GM12878 (cell line): ENCODE data around the gene LRRC26. TPM values are rescaled to one million over a fixed set of nuclear protein-coding genes. Genes with fewer than 3 reads are reported as not detected.

Experiments used
- ATAC-seq: fragments of 200-7000 bp; cut with Tn5 transposase; 3 replicates; pipeline ENCODE4 v1.9.1; 2020; ENCODE audit warnings: mild to moderate bottlenecking, moderate library complexity
- BruUV-seq: library from RNA; stranded (reverse); fragments of 400-500 nt; replicated peaks from 2 replicates; lab custom pipeline; 2021; lab: Mats Ljungman, UMichigan
- CTCF ChIA-PET: fragments of 300-600 bp; sonication (Branson Sonifier 250); formaldehyde crosslinking; extraction: SDS; loops from one replicate; lab custom pipeline; 2021; ENCODE audit warnings: inconsistent platforms; lab: Yijun Ruan, JAX
- POLR2A ChIA-PET: fragments of 350-600 bp; formaldehyde crosslinking; extraction: SDS; loops from one replicate; lab custom pipeline; 2021; ENCODE audit warnings: inconsistent platforms; lab: Charles Lee
- RAD21 ChIA-PET: fragments of 300-600 bp; sonication (Branson Sonifier 250); formaldehyde crosslinking; loops from one replicate; lab custom pipeline; 2023; ENCODE audit warnings: antibody characterized with exemption; ENCODE audit not compliant: unreplicated experiment; lab: Charles Lee
- SMC1A ChIA-PET: fragments of 300-600 bp; sonication (Branson Sonifier 250); formaldehyde crosslinking; loops from one replicate; lab custom pipeline; 2023; ENCODE audit not compliant: unreplicated experiment, uncharacterized antibody; lab: Charles Lee
- DNase-seq: peaks from one replicate; pipeline ENCODE4 v3.0.0-alpha.2; 2011; ENCODE audit warnings: low read depth, low spot score
- FAIRE-seq: peaks from 3 replicates; lab custom pipeline; 2011; peaks lifted over from hg19 to GRCh38; lab: Jason Lieb, UNC
- H2AFZ ChIP-seq: 2 replicates; pipeline ENCODE4 v1.6.0; 2011; ENCODE audit warnings: low read depth, low read length, control low read depth; ENCODE audit not compliant: control insufficient read depth
- H3K27ac ChIP-seq: 2 replicates; pipeline ENCODE4 v1.5.1; 2011; ENCODE audit warnings: control low read depth; ENCODE audit not compliant: control insufficient read depth, insufficient read depth
- H3K27me3 ChIP-seq, 2 experiments: replicated peaks in 1 of 2; 2 replicates each; pipeline versions ENCODE4 v1.6.0 to v1.6.1; 2011; ENCODE audit warnings: low read length in 1 of 2; ENCODE audit not compliant: control insufficient read depth in 2 of 2, insufficient read depth in 2 of 2
- H3K36me3 ChIP-seq, 2 experiments: 2 replicates each; pipeline ENCODE4 v1.5.1; 2011; ENCODE audit warnings: low read length in 1 of 2; ENCODE audit not compliant: control insufficient read depth in 2 of 2, insufficient read depth in 2 of 2
- H3K4me1 ChIP-seq: 2 replicates; pipeline ENCODE4 v1.6.1; 2011; ENCODE audit warnings: mild to moderate bottlenecking, low read length, moderate library complexity, mixed read lengths; ENCODE audit not compliant: control insufficient read depth, insufficient read depth
- H3K4me2 ChIP-seq: 2 replicates; pipeline ENCODE4 v1.6.0; 2011; ENCODE audit warnings: control low read depth; ENCODE audit not compliant: control insufficient read depth, insufficient read depth
- H3K4me3 ChIP-seq: fragments of 200-600 bp; sonication (generic); 2 replicates; pipeline ENCODE4 v1.5.1; 2016
- H3K79me2 ChIP-seq: 2 replicates; pipeline ENCODE4 v1.6.0; 2011; ENCODE audit warnings: low read length; ENCODE audit not compliant: control insufficient read depth, insufficient read depth
- H3K9ac ChIP-seq: 2 replicates; pipeline ENCODE4 v1.8.0; 2011; ENCODE audit warnings: low read length, control low read depth, mixed read lengths; ENCODE audit not compliant: control insufficient read depth, insufficient read depth
- H3K9me3 ChIP-seq: replicated peaks from 3 replicates; pipeline ENCODE4 v1.5.1; 2011; ENCODE audit warnings: mild to moderate bottlenecking, low read length; ENCODE audit not compliant: control insufficient read depth, insufficient read depth
- H4K20me1 ChIP-seq: 2 replicates; pipeline ENCODE4 v1.6.0; 2011; ENCODE audit not compliant: control insufficient read depth, insufficient read depth
- BCL3 ChIP-seq: IDR thresholded peaks from 2 replicates; pipeline ENCODE4 v1.6.1; 2011; ENCODE audit warnings: borderline replicate concordance, low read depth, mild to moderate bottlenecking, moderate library complexity, low read length; ENCODE audit not compliant: insufficient read depth, poor library complexity, severe bottlenecking
- BHLHE40 ChIP-seq, 2 experiments: fragments of 450-650 bp in 1 of 2; IDR thresholded peaks; 2 replicates each; pipeline ENCODE4 v1.6.1; 2011 to 2017; ENCODE audit warnings: low read depth in 2 of 2, borderline replicate concordance in 1 of 2, improper control_type of control experiment in 1 of 2, low read length in 1 of 2, mild to moderate bottlenecking in 1 of 2
- BMI1 ChIP-seq: fragments of 450-650 bp; IDR thresholded peaks from 2 replicates; pipeline ENCODE4 v1.6.1; 2016; ENCODE audit warnings: mild to moderate bottlenecking, moderate library complexity, borderline replicate concordance
- CREB1 ChIP-seq: IDR thresholded peaks from 2 replicates; pipeline ENCODE4 v1.6.1; 2012; ENCODE audit warnings: low read depth, mild to moderate bottlenecking, inconsistent platforms
- ELK1 ChIP-seq: IDR thresholded peaks from 2 replicates; pipeline ENCODE4 v1.6.1; 2012; ENCODE audit warnings: low read depth, low read length, improper control_type of control experiment
- ESRRA ChIP-seq: IDR thresholded peaks from 2 replicates; pipeline ENCODE4 v1.6.1; 2012; ENCODE audit warnings: mild to moderate bottlenecking, low read length, improper control_type of control experiment
- MTA2 ChIP-seq: fragments of 450-650 bp; IDR thresholded peaks from 2 replicates; pipeline ENCODE4 v1.6.1; 2016; ENCODE audit warnings: low read depth, mild to moderate bottlenecking, moderate library complexity
- NR2F1 ChIP-seq: fragments of 450-650 bp; conservative IDR thresholded peaks from 2 replicates; pipeline ENCODE4 v1.6.1; 2017; ENCODE audit warnings: mild to moderate bottlenecking
- RCOR1 ChIP-seq: conservative IDR thresholded peaks from 2 replicates; pipeline ENCODE4 v1.6.1; 2012; ENCODE audit warnings: low read depth, low read length, improper control_type of control experiment
- SMC3 ChIP-seq: IDR thresholded peaks from 2 replicates; pipeline ENCODE4 v1.6.1; 2011; ENCODE audit warnings: low read length, improper control_type of control experiment, borderline replicate concordance
- SREBF2 ChIP-seq: IDR thresholded peaks from 2 replicates; pipeline ENCODE4 v1.6.1; 2012; ENCODE audit warnings: mild to moderate bottlenecking, low read length
- WRNIP1 ChIP-seq: IDR thresholded peaks from 2 replicates; pipeline ENCODE4 v1.6.1; 2011; ENCODE audit warnings: low read depth, low read length, improper control_type of control experiment, borderline replicate concordance
- ZNF24 ChIP-seq: fragments of 450-650 bp; IDR thresholded peaks from 2 replicates; pipeline ENCODE4 v1.6.1; 2017; ENCODE audit warnings: antibody characterized with exemption, mild to moderate bottlenecking
- WGBS: methylation state at CpG from one replicate; pipeline ENCODE4 v1.1.6; 2016; ENCODE audit warnings: low lambda C conversion rate; ENCODE audit not compliant: insufficient replicate concordance, insufficient coverage; ENCODE audit errors: missing lambda C conversion rate; 5-methylcytosine and 5-hydroxymethylcytosine counted together
- in situ Hi-C: fragments of 300-500 bp; cut with MboI; formaldehyde crosslinking; loops from 9 replicates; pipeline ENCODE4 v1.14.3; 2018; ENCODE audit warnings: mixed read lengths
- intact Hi-C: fragments of 100-400 bp; cut with micrococcal nuclease; formaldehyde crosslinking; loops from one replicate; pipeline ENCODE4 v1.14.2; 2022; ENCODE audit not compliant: unreplicated experiment
- polyA plus RNA-seq, 11 experiments: library from polyadenylated mRNA; depleted of rRNA in 4 of 11; unstranded in 6 of 11; stranded (reverse) in 5 of 11; fragments of >200 nt; fragmentation: Nextera tagmentation in 4 of 11; fragmentation: Illumina TruSeq in 1 of 11; extraction: Ambion mirVana in 4 of 11; extraction: Trizol in 1 of 11; gene quantifications; 1 replicate in 1 of 11; 2 replicates in 10 of 11; pipeline versions ENCODE4 v1.2.1 to v1.2.3, GENCODE V29; 2011 to 2016; ENCODE audit warnings: inconsistent platforms in 2 of 11, missing spikeins in 2 of 11, low read depth in 1 of 11
- total RNA-seq, 4 experiments: library from RNA; depleted of rRNA in 3 of 4; stranded (reverse); fragments of >200 nt in 3 of 4; fragmentation: Illumina TruSeq in 1 of 4; extraction: Trizol in 1 of 4; gene quantifications; 2 replicates each; pipeline versions ENCODE4 v1.2.1 to v1.2.3, GENCODE V29; 2013 to 2021
- TF ChIP-seq, protein P1 (sequence below): fragments of 450-650 bp; conservative IDR thresholded peaks from 2 replicates; pipeline ENCODE4 v1.6.1; 2017; ENCODE audit warnings: mild to moderate bottlenecking, moderate library complexity

The LRRC26 gene
- total and polyA plus RNA-seq, 10 of the 15 experiments (the other 5 are each of a cell fraction or from before 2014, with no cell fraction given): 0.29 to 0.91 (median 0.64) TPM; not detected in 5

DNA sequence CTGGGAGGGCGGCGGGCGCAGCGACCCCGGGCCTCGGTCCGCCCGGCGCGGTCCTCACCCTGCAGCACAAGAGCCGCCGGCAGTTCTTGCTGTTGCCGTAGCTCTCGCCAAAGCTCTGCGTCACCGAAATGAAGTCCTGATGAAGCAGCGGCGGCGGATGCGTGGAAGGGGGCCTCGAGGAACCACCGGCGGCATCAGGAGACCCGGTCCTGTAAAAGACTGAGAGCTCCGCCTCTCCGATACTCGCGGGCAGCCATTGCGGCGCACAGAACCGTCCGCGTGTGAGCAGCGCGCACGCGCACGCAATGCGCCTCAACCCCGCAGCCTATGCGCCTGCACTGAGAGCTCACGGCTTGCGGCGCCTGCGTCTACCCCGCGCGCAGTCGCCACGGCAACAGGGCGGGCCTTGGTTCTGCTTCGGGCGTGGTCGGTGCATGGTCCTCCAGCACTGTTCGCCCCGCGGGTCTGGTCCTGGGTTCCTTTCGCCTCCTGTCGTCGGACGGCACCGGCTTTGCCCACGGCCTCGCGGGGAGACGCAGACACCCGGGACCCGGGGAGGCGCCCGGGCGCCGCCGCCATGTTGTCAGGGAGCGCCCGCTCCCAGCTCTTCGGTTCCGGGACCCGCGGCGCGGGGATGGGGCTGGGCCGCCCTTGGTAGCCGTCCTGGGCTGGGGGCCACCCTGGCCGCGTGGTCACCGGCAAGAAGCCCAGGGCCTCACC lies 40.2 kb downstream of the LRRC26 start (continued):
- no peak for TF ChIP-seq RCOR1
- TF ChIP-seq NR2F1: no peak
- peak; percentile 36; the same call in 1 of the 2 replicates for TF ChIP-seq CREB1
- TF ChIP-seq ESRRA: no peak
- TF ChIP-seq WRNIP1: no peak
- TF ChIP-seq BHLHE40 (IDR thresholded peaks at IDR 0.05; ENCODE audit: borderline replicate concordance in 1 of 2, low read depth in 2 of 2, low read length in 1 of 2): peak; percentile 40 to 68; a peak in 2 of 4 replicates
- peak; percentile 96 for TF ChIP-seq BMI1
- TF ChIP-seq ELK1: no peak
- no peak for TF ChIP-seq MTA2

- DNase-seq: no peak
- H4K20me1 ChIP-seq: no peaks in the 10 kb centered on the region
- ChIA-PET POLR2A (interaction anchor here (0.8 to 7.7 kb wide), 16 partner anchors 11 to 320 kb away, joined by 3 to 166 read pairs (median 8); partner anchors contain the start of genes CYSRT1, LRRC26, MAN1B1 and RNF208), CTCF (interaction anchor here (0.8 to 4.7 kb wide), 5 partner anchors 22 to 107 kb away, joined by 4 to 20 read pairs (median 6); partner anchors contain the start of genes MAN1B1 and SSNA1), RAD21 (interaction anchor here (0.5 to 3.6 kb wide), 7 partner anchors 22 to 112 kb away, joined by 3 to 54 read pairs (median 3); partner anchors contain the start of genes ANAPC2, MAN1B1 and SSNA1), SMC1A (interaction anchor here (1.2 to 2.8 kb wide), 5 partner anchors 21 to 95 kb away, joined by 3 to 28 read pairs (median 7); partner anchors contain the start of gene SSNA1)
- H3K4me2 ChIP-seq: peak overlapping the region; percentile 91
- BruUV-seq: no TSS peak
- H3K27ac ChIP-seq: peak overlapping the region; percentile 82
- no peaks in the 10 kb centered on the region for H3K27me3 ChIP-seq
- peak overlapping the region; percentile 85 for H3K9ac ChIP-seq
- no peak overlapping the region; the same call in 1 of the 2 replicates for H2AFZ ChIP-seq
- H3K4me3 ChIP-seq: peak overlapping the region; percentile 72
- intact Hi-C loops (loop anchor here (1.0 to 5.0 kb wide), 2 partner anchors 21 to 58 kb away; partner anchors contain the start of genes ANAPC2 and SSNA1), in situ Hi-C loops (no loop called here)
- FAIRE-seq: no peak
- peaks cover 35% of the 10 kb centered on the region for H3K79me2 ChIP-seq
- peak; percentile 37 for ATAC-seq
- H3K36me3 ChIP-seq: no peaks in the 10 kb centered on the region
- H3K4me1 ChIP-seq: peaks cover 14% of the 10 kb centered on the region
- WGBS: 1% methylated on average over 37 of the region's 37 CpGs
- no peaks in the 10 kb centered on the region for H3K9me3 ChIP-seq
- TF ChIP-seq, protein P1, sequence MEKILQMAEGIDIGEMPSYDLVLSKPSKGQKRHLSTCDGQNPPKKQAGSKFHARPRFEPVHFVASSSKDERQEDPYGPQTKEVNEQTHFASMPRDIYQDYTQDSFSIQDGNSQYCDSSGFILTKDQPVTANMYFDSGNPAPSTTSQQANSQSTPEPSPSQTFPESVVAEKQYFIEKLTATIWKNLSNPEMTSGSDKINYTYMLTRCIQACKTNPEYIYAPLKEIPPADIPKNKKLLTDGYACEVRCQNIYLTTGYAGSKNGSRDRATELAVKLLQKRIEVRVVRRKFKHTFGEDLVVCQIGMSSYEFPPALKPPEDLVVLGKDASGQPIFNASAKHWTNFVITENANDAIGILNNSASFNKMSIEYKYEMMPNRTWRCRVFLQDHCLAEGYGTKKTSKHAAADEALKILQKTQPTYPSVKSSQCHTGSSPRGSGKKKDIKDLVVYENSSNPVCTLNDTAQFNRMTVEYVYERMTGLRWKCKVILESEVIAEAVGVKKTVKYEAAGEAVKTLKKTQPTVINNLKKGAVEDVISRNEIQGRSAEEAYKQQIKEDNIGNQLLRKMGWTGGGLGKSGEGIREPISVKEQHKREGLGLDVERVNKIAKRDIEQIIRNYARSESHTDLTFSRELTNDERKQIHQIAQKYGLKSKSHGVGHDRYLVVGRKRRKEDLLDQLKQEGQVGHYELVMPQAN: peak; percentile 37; the same call in 1 of the 2 replicates
- TF ChIP-seq ZNF24: 0 out of 2 replicates have a peak, but pooled peaks have one; percentile 37
- no peak for TF ChIP-seq SMC3
- no peak for TF ChIP-seq BCL3
- no peak for TF ChIP-seq SREBF2
These were observed 40.9 kb downstream of the LRRC26 start for GRCh38 chr9:137128862-137129455.
